HCT116 (cell line): ENCODE data around the gene TEAD1. TPM values are rescaled to one million over a fixed set of nuclear protein-coding genes. Genes with fewer than 3 reads are reported as not detected.

Experiments used
- ATAC-seq: fragments of 200-7000 bp; cut with Tn5 transposase; 2 replicates; pipeline ENCODE4 v1.9.1; 2020; ENCODE audit warnings: mild to moderate bottlenecking, moderate library complexity
- BruUV-seq: library from RNA; stranded (reverse); fragments of 400-500 nt; replicated peaks from 2 replicates; lab custom pipeline; 2021; lab: Mats Ljungman, UMichigan
- CTCF ChIA-PET: fragments of 300-600 bp; sonication (Branson Sonifier 250); formaldehyde crosslinking; loops from one replicate; lab custom pipeline; 2021; ENCODE audit warnings: antibody characterized with exemption; lab: Charles Lee
- POLR2A ChIA-PET: fragments of 300-600, 350-600 bp; sonication (Branson Sonifier 250); formaldehyde crosslinking; loops from one replicate; lab custom pipeline; 2021; ENCODE audit warnings: antibody characterized with exemption; lab: Charles Lee
- RAD21 ChIA-PET, 2 experiments: fragments of 300-600 bp; sonication (Branson Sonifier 250); formaldehyde crosslinking; loops; one replicate each; lab custom pipeline; 2023; ENCODE audit warnings: low total read pairs in 2 of 2; ENCODE audit not compliant: uncharacterized antibody in 2 of 2, unreplicated experiment in 2 of 2, low non-redundant PET in 1 of 2; lab: Charles Lee
- DNase-seq: peaks from one replicate; pipeline ENCODE4 v3.0.0-alpha.2; 2010; ENCODE audit warnings: low read depth, low spot score
- H2AFZ ChIP-seq: fragments of 200-600 bp; shearing (Covaris generic), sonication (generic); 2 replicates; pipeline ENCODE4 v1.6.1; 2017; ENCODE audit warnings: low read depth, mixed run types, mixed read lengths, antibody characterized with exemption, low read length; ENCODE audit not compliant: poor library complexity, severe bottlenecking
- H3K27ac ChIP-seq: 2 replicates; pipeline ENCODE4 v1.5.1; 2012; ENCODE audit warnings: low read depth, low read length
- H3K27me3 ChIP-seq: fragments of 200-600 bp; sonication (generic); 2 replicates; pipeline ENCODE4 v1.6.1; 2016; ENCODE audit warnings: mixed run types, low read length, mixed read lengths; ENCODE audit not compliant: insufficient read depth
- H3K36me3 ChIP-seq, 2 experiments: fragments of 200-500 bp in 1 of 2; fragments of 200-600 bp in 1 of 2; sonication (Bioruptor generic) in 1 of 2; sonication (generic) in 1 of 2; 2 replicates each; pipeline versions ENCODE4 v1.5.1 to v1.6.1; 2014 to 2016; ENCODE audit warnings: low read length in 2 of 2, inconsistent platforms in 1 of 2, mixed read lengths in 1 of 2, mixed run types in 1 of 2; ENCODE audit not compliant: insufficient read depth in 2 of 2, control insufficient read depth in 1 of 2
- H3K4me1 ChIP-seq, 2 experiments: fragments of 200-600 bp in 1 of 2; sonication (generic) in 1 of 2; 2 replicates each; pipeline versions ENCODE4 v1.5.1 to v1.6.1; 2012 to 2017; ENCODE audit warnings: low read length in 2 of 2, inconsistent platforms in 1 of 2, mild to moderate bottlenecking in 1 of 2, mixed read lengths in 1 of 2, mixed run types in 1 of 2, moderate library complexity in 1 of 2; ENCODE audit not compliant: insufficient read depth in 2 of 2, control insufficient read depth in 1 of 2
- H3K4me2 ChIP-seq: fragments of 200-600 bp; sonication (generic); 2 replicates; pipeline ENCODE4 v1.6.1; 2017; ENCODE audit warnings: mixed run types, low read length, mixed read lengths
- H3K4me3 ChIP-seq, 2 experiments: fragments of 200-600 bp in 1 of 2; sonication (generic) in 1 of 2; replicated peaks in 1 of 2; 2 replicates each; pipeline ENCODE4 v1.5.1; 2011 to 2016; ENCODE audit warnings: low read length in 2 of 2, control low read depth in 1 of 2, low read depth in 1 of 2, mild to moderate bottlenecking in 1 of 2, mixed read lengths in 1 of 2, mixed run types in 1 of 2
- H3K79me2 ChIP-seq: fragments of 200-600 bp; sonication (generic); 2 replicates; pipeline ENCODE4 v1.6.1; 2017; ENCODE audit warnings: mild to moderate bottlenecking, mixed run types, low read length, moderate library complexity, mixed read lengths; ENCODE audit not compliant: insufficient read depth
- H3K9ac ChIP-seq: fragments of 200-600 bp; sonication (generic); 2 replicates; pipeline ENCODE4 v1.6.1; 2016; ENCODE audit warnings: low read length, mixed read lengths
- H3K9me2 ChIP-seq: fragments of 200-600 bp; sonication (generic), shearing (Covaris generic); 2 replicates; pipeline ENCODE4 v1.6.1; 2017; ENCODE audit warnings: mixed run types, mild to moderate bottlenecking, moderate library complexity; ENCODE audit not compliant: insufficient read depth
- H3K9me3 ChIP-seq, 2 experiments: fragments of 200-500 bp in 1 of 2; fragments of 200-600 bp in 1 of 2; sonication (Bioruptor generic) in 1 of 2; sonication (generic) in 1 of 2; 2 replicates each; pipeline ENCODE4 v1.6.1; 2014 to 2017; ENCODE audit warnings: low read length in 2 of 2, mixed read lengths in 2 of 2, inconsistent platforms in 1 of 2, low read depth in 1 of 2, mild to moderate bottlenecking in 1 of 2, mixed run types in 1 of 2, moderate library complexity in 1 of 2; ENCODE audit not compliant: control insufficient read depth in 1 of 2, insufficient read depth in 1 of 2
- H4K20me1 ChIP-seq: fragments of 200-600 bp; sonication (generic), shearing (Covaris generic); 2 replicates; pipeline ENCODE4 v1.6.1; 2017; ENCODE audit warnings: mixed run types, mild to moderate bottlenecking, moderate library complexity; ENCODE audit not compliant: insufficient read depth
- EGR1 ChIP-seq: IDR thresholded peaks from 2 replicates; pipeline ENCODE4 v1.6.1; 2012; ENCODE audit warnings: low read depth
- EZH2phosphoT487 ChIP-seq: fragments of 200-600 bp; IDR thresholded peaks from 2 replicates; pipeline ENCODE4 v1.6.1; 2018; ENCODE audit warnings: antibody characterized with exemption, borderline replicate concordance
- JUND ChIP-seq: IDR thresholded peaks from 2 replicates; pipeline ENCODE4 v1.6.1; 2012
- POLR2A ChIP-seq: IDR thresholded peaks from 2 replicates; pipeline ENCODE4 v1.7.0; 2011; ENCODE audit warnings: borderline replicate concordance; ENCODE audit not compliant: insufficient read depth, insufficient read length; ENCODE audit errors: extremely low read depth
- SP1 ChIP-seq: IDR thresholded peaks from 2 replicates; pipeline ENCODE4 v1.6.1; 2012; ENCODE audit warnings: low read depth
- SRF ChIP-seq: IDR thresholded peaks from 2 replicates; pipeline ENCODE4 v1.6.1; 2012; ENCODE audit warnings: low read depth
- YY1 ChIP-seq: IDR thresholded peaks from 2 replicates; pipeline ENCODE4 v1.6.1; 2011; ENCODE audit warnings: low read length, low read depth, moderate library complexity, mild to moderate bottlenecking; ENCODE audit not compliant: insufficient replicate concordance; ENCODE audit errors: extremely low read depth
- ZFX ChIP-seq: fragments of 450-650 bp; IDR thresholded peaks from 2 replicates; pipeline ENCODE4 v1.6.1; 2017
- intact Hi-C: fragments of 100-400 bp; cut with micrococcal nuclease; formaldehyde crosslinking; loops from 2 replicates; pipeline ENCODE4 v1.10.0; 2022
- total RNA-seq: library from RNA; stranded (reverse); gene quantifications from one replicate; pipeline ENCODE4 v1.2.1, GENCODE V29; 2021; ENCODE audit not compliant: unreplicated experiment
- TF ChIP-seq, protein P1 (sequence below), 3 experiments: fragments of 200-600 bp in 1 of 3; sonication (generic) in 1 of 3; IDR thresholded peaks in 2 of 3; conservative IDR thresholded peaks in 1 of 3; 2 replicates each; pipeline ENCODE4 v1.5.1; 2012 to 2017; ENCODE audit warnings: low read depth in 2 of 3, low read length in 2 of 3, antibody characterized with exemption in 1 of 3, borderline replicate concordance in 1 of 3, control low read depth in 1 of 3, mild to moderate bottlenecking in 1 of 3, mixed read lengths in 1 of 3, mixed run types in 1 of 3, moderate library complexity in 1 of 3; ENCODE audit not compliant: insufficient read depth in 1 of 3
- TF ChIP-seq, protein P2 (sequence below): IDR thresholded peaks from 2 replicates; pipeline ENCODE4 v1.6.1; 2012

Gene TEAD1
- total RNA-seq, 1 experiment from 2014 or later: 103 TPM

DNA sequence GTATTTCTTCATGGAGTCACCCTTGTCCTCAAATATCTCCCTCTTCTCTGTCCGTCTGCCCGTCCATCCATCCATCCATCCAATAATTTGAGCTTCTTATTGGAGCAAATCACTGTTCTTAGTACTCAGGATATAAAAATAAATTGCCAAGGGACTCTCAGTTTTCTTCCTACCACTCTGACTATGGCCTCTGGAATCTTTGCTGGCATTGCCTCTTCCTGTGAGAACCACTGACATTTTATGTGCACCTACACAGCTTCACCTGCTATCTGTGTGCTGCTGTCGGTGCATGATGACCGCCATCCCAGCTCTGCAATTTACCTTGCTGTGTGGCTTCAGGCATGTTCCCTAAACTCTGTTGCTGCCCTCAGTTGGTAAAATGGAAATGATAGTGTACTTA lies 37.9 kb downstream of the TEAD1 start:
- no peaks in the 10 kb centered on the region for H3K36me3 ChIP-seq
- no peaks in the 10 kb centered on the region for H3K9me2 ChIP-seq
- H4K20me1 ChIP-seq: no peaks in the 10 kb centered on the region
- no peak for DNase-seq
- ChIA-PET RAD21 (no interaction called here), POLR2A (no interaction called here), CTCF (no interaction called here)
- intact Hi-C loops: no loop called here
- no peak for ATAC-seq
- no peak overlapping the region for H3K27ac ChIP-seq
- TF ChIP-seq EGR1: no peak
- TF ChIP-seq SP1: no peak
- TF ChIP-seq, protein P1, sequence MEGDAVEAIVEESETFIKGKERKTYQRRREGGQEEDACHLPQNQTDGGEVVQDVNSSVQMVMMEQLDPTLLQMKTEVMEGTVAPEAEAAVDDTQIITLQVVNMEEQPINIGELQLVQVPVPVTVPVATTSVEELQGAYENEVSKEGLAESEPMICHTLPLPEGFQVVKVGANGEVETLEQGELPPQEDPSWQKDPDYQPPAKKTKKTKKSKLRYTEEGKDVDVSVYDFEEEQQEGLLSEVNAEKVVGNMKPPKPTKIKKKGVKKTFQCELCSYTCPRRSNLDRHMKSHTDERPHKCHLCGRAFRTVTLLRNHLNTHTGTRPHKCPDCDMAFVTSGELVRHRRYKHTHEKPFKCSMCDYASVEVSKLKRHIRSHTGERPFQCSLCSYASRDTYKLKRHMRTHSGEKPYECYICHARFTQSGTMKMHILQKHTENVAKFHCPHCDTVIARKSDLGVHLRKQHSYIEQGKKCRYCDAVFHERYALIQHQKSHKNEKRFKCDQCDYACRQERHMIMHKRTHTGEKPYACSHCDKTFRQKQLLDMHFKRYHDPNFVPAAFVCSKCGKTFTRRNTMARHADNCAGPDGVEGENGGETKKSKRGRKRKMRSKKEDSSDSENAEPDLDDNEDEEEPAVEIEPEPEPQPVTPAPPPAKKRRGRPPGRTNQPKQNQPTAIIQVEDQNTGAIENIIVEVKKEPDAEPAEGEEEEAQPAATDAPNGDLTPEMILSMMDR (IDR thresholded peaks at IDR 0.05 in 2 of 3, conservative IDR thresholded peaks at IDR 0.05 in 1 of 3; ENCODE audit: borderline replicate concordance in 1 of 3, insufficient read depth in 1 of 3, low read depth in 2 of 3, low read length in 2 of 3): no peak
- TF ChIP-seq ZFX: no peak
- TF ChIP-seq, protein P2, sequence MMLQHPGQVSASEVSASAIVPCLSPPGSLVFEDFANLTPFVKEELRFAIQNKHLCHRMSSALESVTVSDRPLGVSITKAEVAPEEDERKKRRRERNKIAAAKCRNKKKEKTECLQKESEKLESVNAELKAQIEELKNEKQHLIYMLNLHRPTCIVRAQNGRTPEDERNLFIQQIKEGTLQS: no peak
- no peak for TF ChIP-seq POLR2A
- TF ChIP-seq JUND: no peak
- no peak for TF ChIP-seq EZH2phosphoT487
- TF ChIP-seq YY1: no peak
- no peak for TF ChIP-seq SRF
- no peaks in the 10 kb centered on the region for H3K9me3 ChIP-seq
- no peak overlapping the region for H2AFZ ChIP-seq
- peaks cover 92% of the 10 kb centered on the region for H3K79me2 ChIP-seq
- no TSS peak for BruUV-seq
- no peak overlapping the region for H3K4me3 ChIP-seq
- H3K4me2 ChIP-seq: no peak overlapping the region
- H3K9ac ChIP-seq: no peak overlapping the region
- H3K4me1 ChIP-seq: peaks cover 20 to 23% of the 10 kb centered on the region in 2 experiments
- no peaks in the 10 kb centered on the region for H3K27me3 ChIP-seq
